K562 (cell line): ENCODE results near the gene RAB40B. TPM values are rescaled to one million over a fixed set of nuclear protein-coding genes. Genes with fewer than 3 reads are reported as not detected.

Source experiments
- CREB1 ChIP-seq, 2 experiments: sonication (generic) in 1 of 2; formaldehyde crosslinking in 1 of 2; IDR thresholded peaks; 2 replicates each; pipeline versions ENCODE4 v1.6.1 to v1.8.0; 2012 to 2022; ENCODE audit warnings: inconsistent platforms in 1 of 2, mild to moderate bottlenecking in 1 of 2, missing genetic modification reagents in 1 of 2, moderate library complexity in 1 of 2
- CREM ChIP-seq: IDR thresholded peaks from 2 replicates; pipeline ENCODE4 v1.6.1; 2014; ENCODE audit warnings: antibody characterized with exemption, low read depth
- CXXC5 ChIP-seq: fragments of 250-450 bp; sonication (Bioruptor Pico); IDR thresholded peaks from 2 replicates; pipeline ENCODE4 v1.8.0; 2022; ENCODE audit warnings: inconsistent platforms, mild to moderate bottlenecking, moderate library complexity
- FOXK1 ChIP-seq: sonication (generic); formaldehyde crosslinking; IDR thresholded peaks from 2 replicates; pipeline ENCODE4 v1.8.0; 2022; ENCODE audit warnings: missing genetic modification reagents, mild to moderate bottlenecking, borderline replicate concordance
- ID3 ChIP-seq, 2 experiments: fragments of 250-450 bp in 1 of 2; fragments of 450-650 bp in 1 of 2; sonication (Bioruptor Pico) in 1 of 2; IDR thresholded peaks; 2 replicates each; pipeline versions ENCODE4 v1.6.1 to v1.8.0; 2016 to 2021; ENCODE audit warnings: mild to moderate bottlenecking in 2 of 2, moderate library complexity in 2 of 2, missing compliant biosample characterization in 1 of 2, missing genetic modification characterization in 1 of 2
- JUND ChIP-seq, 2 experiments: IDR thresholded peaks; 2 replicates in 1 of 2; 3 replicates in 1 of 2; pipeline ENCODE4 v1.6.1; 2011; ENCODE audit warnings: borderline replicate concordance in 2 of 2, low read depth in 2 of 2, low read length in 2 of 2, improper control_type of control experiment in 1 of 2, missing biosample characterization in 1 of 2, missing genetic modification characterization in 1 of 2, missing genetic modification reagents in 1 of 2
- NR2C1 ChIP-seq, 2 experiments: fragments of 450-650 bp; IDR thresholded peaks; 2 replicates each; pipeline ENCODE4 v1.6.1; 2017; ENCODE audit warnings: mild to moderate bottlenecking in 2 of 2, antibody characterized with exemption in 1 of 2, inconsistent platforms in 1 of 2, missing compliant biosample characterization in 1 of 2, missing genetic modification characterization in 1 of 2
- PCBP1 ChIP-seq: fragments of 200-400 bp; formaldehyde crosslinking; IDR thresholded peaks from 2 replicates; pipeline ENCODE4 v1.6.1; 2018; ENCODE audit warnings: mild to moderate bottlenecking, low read depth, low read length; ENCODE audit not compliant: poor library complexity, severe bottlenecking
- POU5F1 ChIP-seq: fragments of 150-350 bp; IDR thresholded peaks from 2 replicates; pipeline ENCODE4 v1.6.1; 2014; ENCODE audit warnings: borderline replicate concordance, low read length, low read depth, mild to moderate bottlenecking; ENCODE audit not compliant: partially characterized antibody
- RBFOX2 ChIP-seq: fragments of 200-400 bp; formaldehyde crosslinking; IDR thresholded peaks from 2 replicates; pipeline ENCODE4 v1.6.1; 2017; ENCODE audit warnings: low read depth, mild to moderate bottlenecking, low read length, moderate library complexity
- RBM22 ChIP-seq: fragments of 200-400 bp; formaldehyde crosslinking; IDR thresholded peaks from 2 replicates; pipeline ENCODE4 v1.6.1; 2018; ENCODE audit warnings: low read length, low read depth; ENCODE audit not compliant: poor library complexity, severe bottlenecking
- SIN3B ChIP-seq: fragments of 450-650 bp; IDR thresholded peaks from 2 replicates; pipeline ENCODE4 v1.6.1; 2017; ENCODE audit warnings: low read depth, mild to moderate bottlenecking, moderate library complexity
- SP1 ChIP-seq: sonication (generic); formaldehyde crosslinking; IDR thresholded peaks from 2 replicates; pipeline ENCODE4 v1.8.1; 2022; ENCODE audit warnings: mild to moderate bottlenecking, missing genetic modification reagents
- SUPT5H ChIP-seq: fragments of 450-650 bp; IDR thresholded peaks from 2 replicates; pipeline ENCODE4 v1.6.1; 2016
- WHSC1 ChIP-seq: IDR thresholded peaks from one replicate; pipeline ENCODE4 v1.6.1; 2012; ENCODE audit warnings: low read length, control low read depth, inconsistent platforms
- ZBED1 ChIP-seq: IDR thresholded peaks from 2 replicates; pipeline ENCODE4 v1.6.1; 2014
- ZNF12 ChIP-seq: sonication (generic); formaldehyde crosslinking; IDR thresholded peaks from 2 replicates; pipeline ENCODE4 v1.4.0; 2020; ENCODE audit warnings: mild to moderate bottlenecking, missing genetic modification reagents
- ZNF232 ChIP-seq: sonication (generic); formaldehyde crosslinking; IDR thresholded peaks from 2 replicates; pipeline ENCODE4 v1.8.0; 2022; ENCODE audit warnings: mild to moderate bottlenecking, missing genetic modification reagents
- ZNF263 ChIP-seq: sonication (generic); formaldehyde crosslinking; IDR thresholded peaks from 2 replicates; pipeline ENCODE4 v1.8.0; 2022; ENCODE audit warnings: mild to moderate bottlenecking, missing genetic modification reagents, borderline replicate concordance
- ZNF764 ChIP-seq: fragments of 250-450 bp; sonication (Bioruptor Pico); IDR thresholded peaks from 2 replicates; pipeline ENCODE4 v1.4.0; 2020; ENCODE audit warnings: low read depth, mild to moderate bottlenecking, moderate library complexity
- polyA plus RNA-seq, 8 experiments: library from polyadenylated mRNA; depleted of rRNA in 4 of 8; stranded (reverse) in 5 of 8; unstranded in 3 of 8; fragments of >200 nt; fragmentation: Nextera tagmentation in 2 of 8; fragmentation: Illumina TruSeq in 1 of 8; extraction: Ambion mirVana in 2 of 8; extraction: Trizol in 1 of 8; gene quantifications; 2 replicates each; pipeline versions ENCODE4 v1.2.1 to v1.2.3, GENCODE V29; 2011 to 2014; ENCODE audit warnings: inconsistent platforms in 1 of 8, missing spikeins in 1 of 8
- total RNA-seq, 7 experiments: library from RNA; depleted of rRNA in 6 of 7; stranded (reverse); fragments of >200 nt in 6 of 7; fragmentation: Illumina TruSeq in 2 of 7; extraction: Trizol in 2 of 7; gene quantifications; 2 replicates each; pipeline versions ENCODE4 v1.2.1 to v1.2.3, GENCODE V29; 2011 to 2021; ENCODE audit warnings: low replicate concordance in 1 of 7
- TF ChIP-seq, protein P1 (sequence below): sonication (generic); formaldehyde crosslinking; IDR thresholded peaks from 2 replicates; pipeline ENCODE4 v1.5.0; 2020; ENCODE audit warnings: missing genetic modification reagents
- TF ChIP-seq, protein P2 (sequence below): fragments of 200-800 bp; sonication (Bioruptor generic); IDR thresholded peaks from 2 replicates; pipeline ENCODE4 v1.6.1; 2017; ENCODE audit warnings: missing genetic modification characterization, missing compliant biosample characterization

RAB40B gene
- total and polyA plus RNA-seq, 9 of the 15 experiments (the other 6 are each of a cell fraction or from before 2014, with no cell fraction given) = 0.13 to 4.6 (median 1.4) TPM

DNA sequence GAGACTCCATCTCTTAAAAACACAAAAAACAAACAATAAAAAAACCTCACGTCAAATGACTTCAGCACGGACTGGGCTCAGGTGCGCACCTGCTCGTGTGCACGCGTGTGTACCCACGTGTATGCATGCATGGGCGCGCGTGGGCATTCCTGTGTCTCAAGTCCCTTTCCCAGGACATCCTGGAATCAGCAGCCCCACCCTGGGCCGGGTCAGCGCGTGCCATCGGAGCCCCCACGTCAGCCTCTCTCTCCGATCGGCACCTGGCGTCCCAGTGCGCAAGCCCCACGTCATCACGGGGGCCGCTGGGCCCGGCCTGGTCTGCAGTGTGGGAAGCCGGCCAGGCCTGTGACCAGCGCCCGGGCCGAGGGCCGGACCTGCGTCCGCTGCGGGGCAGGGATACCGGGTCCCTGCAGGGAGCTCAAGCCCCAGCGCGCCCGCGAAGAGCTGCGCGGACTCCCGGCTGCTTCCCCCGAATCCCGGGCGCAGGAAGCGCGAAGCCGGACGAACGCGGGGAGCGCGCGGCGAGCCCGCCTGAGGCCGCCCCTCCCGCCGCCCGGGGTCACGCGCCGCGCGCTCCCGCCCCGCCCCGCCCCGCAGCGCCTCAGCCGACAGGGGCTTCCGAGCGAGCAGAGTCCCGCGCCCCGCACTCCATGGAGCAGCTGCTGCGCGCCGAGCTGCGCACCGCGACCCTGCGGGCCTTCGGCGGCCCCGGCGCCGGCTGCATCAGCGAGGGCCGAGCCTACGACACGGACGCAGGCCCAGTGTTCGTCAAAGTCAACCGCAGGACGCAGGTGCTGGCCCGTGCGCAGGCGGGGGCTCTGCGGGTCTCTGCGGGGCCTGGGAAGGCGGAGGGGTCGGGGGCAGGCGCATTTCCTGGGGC, 36.7 kb upstream of the RAB40B start, which contains the start of gene FN3K (continued):
- peak; percentile 23; the same call in 1 of the 2 replicates for TF ChIP-seq FOXK1
- no peak for TF ChIP-seq ZNF232 (CRISPR knock-in tag)
- peak; percentile 50 for TF ChIP-seq SIN3B
- peak; percentile 68 for TF ChIP-seq SUPT5H
- peak; percentile 77 for TF ChIP-seq RBFOX2
- no peak for TF ChIP-seq ID3 (CRISPR knock-in tag; IDR thresholded peaks at IDR 0.05)
- TF ChIP-seq ID3 (tag; IDR thresholded peaks at IDR 0.05) = peak; percentile 64; the same call in 1 of the 2 replicates
- TF ChIP-seq, protein P1, sequence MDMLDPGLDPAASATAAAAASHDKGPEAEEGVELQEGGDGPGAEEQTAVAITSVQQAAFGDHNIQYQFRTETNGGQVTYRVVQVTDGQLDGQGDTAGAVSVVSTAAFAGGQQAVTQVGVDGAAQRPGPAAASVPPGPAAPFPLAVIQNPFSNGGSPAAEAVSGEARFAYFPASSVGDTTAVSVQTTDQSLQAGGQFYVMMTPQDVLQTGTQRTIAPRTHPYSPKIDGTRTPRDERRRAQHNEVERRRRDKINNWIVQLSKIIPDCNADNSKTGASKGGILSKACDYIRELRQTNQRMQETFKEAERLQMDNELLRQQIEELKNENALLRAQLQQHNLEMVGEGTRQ (CRISPR knock-in tag) = no peak
- no peak for TF ChIP-seq WHSC1
- no peak for TF ChIP-seq POU5F1
- peak; percentile 82; the same call in 1 of the 2 replicates for TF ChIP-seq ZNF12 (CRISPR knock-in tag)
- no peak for TF ChIP-seq ZBED1
- no peak for TF ChIP-seq ZNF764
- TF ChIP-seq SP1 (CRISPR knock-in tag) = peak; percentile 43; the same call in 1 of the 2 replicates
- peak; percentile 63; the same call in 1 of the 2 replicates for TF ChIP-seq ZNF263
- TF ChIP-seq CREB1 (IDR thresholded peaks at IDR 0.05) = peak; percentile 79; the same call in 1 of the 2 replicates
- TF ChIP-seq CREB1 (CRISPR knock-in tag; IDR thresholded peaks at IDR 0.05) = peak; percentile 89
- peak; percentile 47 for TF ChIP-seq RBM22
- no peak for TF ChIP-seq NR2C1 (IDR thresholded peaks at IDR 0.05)
- TF ChIP-seq NR2C1 (tag; IDR thresholded peaks at IDR 0.05) = no peak
- TF ChIP-seq, protein P2, sequence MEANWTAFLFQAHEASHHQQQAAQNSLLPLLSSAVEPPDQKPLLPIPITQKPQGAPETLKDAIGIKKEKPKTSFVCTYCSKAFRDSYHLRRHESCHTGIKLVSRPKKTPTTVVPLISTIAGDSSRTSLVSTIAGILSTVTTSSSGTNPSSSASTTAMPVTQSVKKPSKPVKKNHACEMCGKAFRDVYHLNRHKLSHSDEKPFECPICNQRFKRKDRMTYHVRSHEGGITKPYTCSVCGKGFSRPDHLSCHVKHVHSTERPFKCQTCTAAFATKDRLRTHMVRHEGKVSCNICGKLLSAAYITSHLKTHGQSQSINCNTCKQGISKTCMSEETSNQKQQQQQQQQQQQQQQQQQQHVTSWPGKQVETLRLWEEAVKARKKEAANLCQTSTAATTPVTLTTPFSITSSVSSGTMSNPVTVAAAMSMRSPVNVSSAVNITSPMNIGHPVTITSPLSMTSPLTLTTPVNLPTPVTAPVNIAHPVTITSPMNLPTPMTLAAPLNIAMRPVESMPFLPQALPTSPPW = peak; percentile 94
- TF ChIP-seq CREM = peak; percentile 88
- TF ChIP-seq PCBP1 = no peak
- peak; percentile 91 for TF ChIP-seq CXXC5 (CRISPR knock-in tag)
- no peak for TF ChIP-seq JUND (IDR thresholded peaks at IDR 0.05; ENCODE audit: borderline replicate concordance, low read depth, low read length)
- no peak for TF ChIP-seq JUND (tag; IDR thresholded peaks at IDR 0.05; ENCODE audit: borderline replicate concordance, low read depth, low read length)
